GM18868 (cell line): ENCODE data around the gene DRD2.
"Not testable (repeated sequence)": the region's sequence is repeated elsewhere in the genome, so short reads cannot be mapped to it uniquely, and the experiment has no call there.

ENCODE experiments used
- ATAC-seq: cut with Tn5 transposase; IDR thresholded peaks from one replicate; pipeline ENCODE4 v1.9.1; 2021; ENCODE audit warnings: mild to moderate bottlenecking, moderate library complexity; ENCODE audit not compliant: unreplicated experiment

DRD2 gene

GRCh38 chr11:113475160-113475761, at the start of gene DRD2:
Gene DRD2 (minus strand): TSS chr11:113475398. CDS start chr11:113424651, 50,747 bp downstream.
- no peak for ATAC-seq

GRCh38 chr11:113523906-113524305, 48.7 kb upstream of the DRD2 start:
- ATAC-seq, result not testable (repeated sequence)

GRCh38 chr11:113521737-113522517, 46.7 kb upstream of the DRD2 start:
- no peak for ATAC-seq

GRCh38 chr11:113519989-113520613, 44.9 kb upstream of the DRD2 start:
- no peak for ATAC-seq

DNA sequence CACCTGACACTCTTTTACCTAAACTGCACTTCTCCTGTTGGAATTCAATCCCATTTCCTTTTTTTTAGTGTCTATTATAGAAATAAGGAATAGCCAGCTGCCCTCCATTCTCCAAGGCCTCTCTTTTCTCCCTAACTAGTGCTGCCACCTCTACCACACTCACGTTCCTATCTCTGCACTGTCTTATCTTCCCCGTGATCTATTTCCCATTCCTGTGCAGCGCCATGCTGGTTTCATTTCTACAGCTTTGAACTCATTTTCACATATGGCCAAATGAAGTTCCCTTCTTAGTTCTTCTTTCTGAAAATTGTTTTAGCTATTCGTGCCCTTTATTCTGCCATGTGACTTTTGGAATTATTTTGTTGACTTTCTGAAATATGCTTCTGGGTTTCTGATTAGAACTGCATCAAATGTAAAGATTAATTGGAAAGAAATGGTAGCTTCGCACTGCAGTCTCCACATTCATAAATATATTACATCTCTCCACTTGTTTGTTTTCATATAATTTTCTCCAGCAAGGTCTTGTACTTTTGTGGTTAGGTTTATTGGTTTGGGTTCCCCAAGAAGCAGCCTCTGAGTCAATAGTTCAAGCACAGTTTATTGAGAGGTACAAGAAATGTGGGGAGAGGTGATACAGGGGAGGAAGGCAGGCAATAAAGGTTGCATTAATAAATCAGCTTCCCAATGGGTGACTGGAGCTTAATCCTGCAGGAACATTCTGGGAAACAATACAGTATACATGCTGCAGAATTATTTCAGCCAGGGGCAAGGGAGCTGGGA, 43.7 kb upstream of the DRD2 start:
- no peak for ATAC-seq

DNA sequence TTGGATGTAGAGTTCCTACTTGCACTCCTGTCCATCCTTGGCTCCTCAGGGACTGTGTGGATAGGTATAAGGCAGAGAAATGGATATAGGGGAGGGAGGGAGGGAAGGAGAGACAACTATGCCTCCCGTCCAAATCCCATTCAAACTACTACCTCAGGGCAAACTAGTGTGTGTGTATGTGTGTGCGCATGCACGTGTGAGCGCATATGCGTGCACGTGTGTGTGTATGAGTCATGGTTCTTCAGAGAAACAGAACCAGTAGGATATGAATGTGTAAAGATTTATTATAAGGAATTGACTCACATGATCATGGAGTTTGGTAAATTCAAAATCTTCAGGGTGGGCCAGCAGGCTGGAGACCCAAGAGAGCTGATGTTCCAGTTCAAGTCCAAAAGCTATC, 42.2 kb upstream of the DRD2 start:
- no peak for ATAC-seq

DNA sequence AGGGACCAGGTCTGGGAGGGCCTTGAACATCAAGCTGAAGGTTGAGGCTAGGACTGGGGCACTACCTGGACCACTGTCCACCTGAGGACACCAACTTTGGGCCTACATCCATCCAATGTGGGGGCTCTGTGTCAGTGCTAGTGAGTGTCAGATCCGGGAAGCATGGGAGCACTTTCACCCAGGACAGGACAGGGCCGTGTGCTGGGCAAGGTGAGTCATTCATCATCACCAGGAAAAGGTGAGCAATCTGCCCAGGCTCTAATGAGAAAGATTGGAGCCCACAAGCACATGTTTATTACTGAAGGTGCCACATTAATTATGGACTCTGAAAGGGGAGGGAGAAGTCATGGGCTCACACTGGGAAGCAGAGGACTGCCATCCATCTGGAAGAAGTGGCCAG, 39.7 kb upstream of the DRD2 start:
- ATAC-seq, result no peak

GRCh38 chr11:113507341-113507740, 32.1 kb upstream of the DRD2 start:
- no peak for ATAC-seq

DNA sequence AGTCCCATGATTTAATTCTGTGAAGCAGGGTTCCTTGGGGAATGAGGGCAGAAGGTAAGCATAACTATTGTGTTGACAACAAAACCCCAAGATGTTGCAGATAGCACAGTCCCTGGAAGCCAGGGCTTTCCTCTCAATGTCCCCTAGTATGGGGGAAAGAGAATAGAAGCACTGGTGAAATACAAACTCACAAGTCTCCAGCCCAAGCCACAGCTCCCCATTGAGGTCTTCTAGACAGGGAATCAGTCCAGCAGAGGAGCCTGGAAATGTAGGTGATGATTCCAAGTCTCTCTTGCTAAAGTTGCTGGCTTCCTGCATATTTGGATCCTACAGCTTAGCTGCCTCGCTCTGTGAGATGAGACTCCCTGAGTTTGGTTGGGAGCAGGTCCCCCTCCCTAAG, 31.7 kb upstream of the DRD2 start:
- ATAC-seq, result no peak

DNA sequence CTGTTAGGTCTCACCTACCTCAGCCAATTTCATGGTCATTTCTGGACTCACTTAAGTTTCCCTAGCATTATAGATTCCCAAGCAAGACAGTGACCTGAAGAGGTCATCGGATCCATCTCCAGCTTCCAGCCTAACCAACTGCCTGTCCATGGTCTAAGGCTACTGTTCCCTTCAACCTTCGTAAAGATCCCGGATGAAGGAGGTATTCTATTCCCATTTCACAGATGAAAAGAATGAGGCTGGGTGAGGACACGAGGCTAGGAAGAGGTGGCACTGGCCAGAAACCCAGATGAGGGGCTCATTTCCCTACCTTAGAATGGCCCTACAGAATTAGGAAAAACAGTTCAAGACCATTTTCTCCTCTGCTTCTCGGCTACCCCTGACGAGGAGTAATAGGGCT, 31.3 kb upstream of the DRD2 start:
- no peak for ATAC-seq

- no peak for ATAC-seq
These were observed 30.6 kb upstream of the DRD2 start for GRCh38 chr11:113505541-113506375.

DNA sequence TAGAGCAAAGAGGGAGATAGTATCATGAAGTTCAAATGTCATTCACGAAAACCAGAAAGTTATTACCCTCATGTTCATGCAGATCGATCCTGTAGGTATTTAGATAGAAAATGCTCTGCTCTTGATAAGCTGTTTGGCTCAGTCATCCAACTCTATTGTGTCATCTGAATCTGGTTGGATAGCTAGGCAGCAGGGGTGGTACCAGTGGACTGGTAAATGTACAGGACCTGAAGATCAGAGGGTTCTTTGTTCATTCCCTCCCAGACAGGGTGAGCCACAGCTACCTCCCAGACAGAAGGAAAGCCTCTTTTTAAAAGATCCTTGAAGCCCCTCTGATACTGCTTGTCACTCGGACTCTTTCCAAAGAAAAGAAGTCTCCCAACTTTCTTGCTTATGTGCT, 29.8 kb upstream of the DRD2 start:
- no peak for ATAC-seq

GRCh38 chr11:113504586-113504985, 29.4 kb upstream of the DRD2 start:
- no peak for ATAC-seq

- no peak for ATAC-seq
These were observed 28.9 kb upstream of the DRD2 start for GRCh38 chr11:113504071-113504470.

GRCh38 chr11:113497066-113497910, 22.1 kb upstream of the DRD2 start:
- ATAC-seq, result no peak

- ATAC-seq, result no peak
These were observed 20.9 kb upstream of the DRD2 start for GRCh38 chr11:113496026-113496651.

GRCh38 chr11:113494021-113494420, 18.8 kb upstream of the DRD2 start:
- ATAC-seq, result no peak

DNA sequence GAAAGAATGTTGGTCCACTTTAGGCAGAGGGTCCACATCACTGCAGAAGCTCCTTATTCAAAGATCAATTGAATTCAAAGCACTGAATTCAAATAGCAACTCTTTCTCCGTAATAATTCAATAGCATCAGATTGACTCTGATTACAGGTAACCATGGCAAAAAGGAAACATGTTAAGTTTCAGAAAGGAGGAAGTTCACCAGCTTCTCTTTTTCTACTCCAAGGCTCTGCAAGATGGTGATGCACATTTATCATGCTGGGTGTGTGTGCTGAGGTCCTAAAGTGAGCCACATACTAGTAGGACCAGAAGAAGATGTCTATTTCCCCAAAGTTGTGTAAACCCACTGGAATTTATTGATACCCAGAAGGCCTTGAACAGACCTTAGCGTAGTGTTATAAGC, 18.0 kb upstream of the DRD2 start:
- ATAC-seq, result no peak

GRCh38 chr11:113488931-113489351, 13.7 kb upstream of the DRD2 start:
- ATAC-seq, result no peak
